B cell (primary cell): Measurements from ENCODE around the gene ABCA13.

Source experiments
- EZH2 ChIP-seq: IDR thresholded peaks from 2 replicates; pipeline ENCODE4 v1.6.1; 2012; ENCODE audit warnings: borderline replicate concordance, low read depth, mild to moderate bottlenecking, moderate library complexity, low read length; ENCODE audit not compliant: insufficient read depth, poor library complexity, severe bottlenecking
- TF ChIP-seq, protein P1 (sequence below): fragments of 200-600 bp; IDR thresholded peaks from one replicate; pipeline ENCODE4 v1.8.0; 2022; ENCODE audit warnings: antibody characterized with exemption, mild to moderate bottlenecking

DNA sequence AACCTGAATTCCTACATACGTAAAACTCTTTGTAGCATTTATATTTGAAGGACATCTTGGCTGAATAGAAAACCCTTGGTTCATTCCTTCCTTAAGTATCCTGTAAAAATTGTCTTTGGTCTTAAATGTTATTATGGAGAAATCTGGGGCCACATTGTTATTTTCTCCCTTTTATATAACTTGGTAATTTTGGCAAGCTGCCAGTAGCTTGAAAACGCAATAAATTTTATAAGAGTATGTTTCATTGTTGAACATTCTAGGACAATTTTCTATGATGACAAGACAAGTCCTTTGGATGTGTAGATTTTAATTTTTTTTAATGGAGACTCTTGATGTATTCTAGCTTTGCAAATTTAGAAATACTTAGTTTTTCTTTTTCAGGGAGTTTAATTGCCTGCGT is 191.9 kb downstream of the ABCA13 start:
- TF ChIP-seq, protein P1, sequence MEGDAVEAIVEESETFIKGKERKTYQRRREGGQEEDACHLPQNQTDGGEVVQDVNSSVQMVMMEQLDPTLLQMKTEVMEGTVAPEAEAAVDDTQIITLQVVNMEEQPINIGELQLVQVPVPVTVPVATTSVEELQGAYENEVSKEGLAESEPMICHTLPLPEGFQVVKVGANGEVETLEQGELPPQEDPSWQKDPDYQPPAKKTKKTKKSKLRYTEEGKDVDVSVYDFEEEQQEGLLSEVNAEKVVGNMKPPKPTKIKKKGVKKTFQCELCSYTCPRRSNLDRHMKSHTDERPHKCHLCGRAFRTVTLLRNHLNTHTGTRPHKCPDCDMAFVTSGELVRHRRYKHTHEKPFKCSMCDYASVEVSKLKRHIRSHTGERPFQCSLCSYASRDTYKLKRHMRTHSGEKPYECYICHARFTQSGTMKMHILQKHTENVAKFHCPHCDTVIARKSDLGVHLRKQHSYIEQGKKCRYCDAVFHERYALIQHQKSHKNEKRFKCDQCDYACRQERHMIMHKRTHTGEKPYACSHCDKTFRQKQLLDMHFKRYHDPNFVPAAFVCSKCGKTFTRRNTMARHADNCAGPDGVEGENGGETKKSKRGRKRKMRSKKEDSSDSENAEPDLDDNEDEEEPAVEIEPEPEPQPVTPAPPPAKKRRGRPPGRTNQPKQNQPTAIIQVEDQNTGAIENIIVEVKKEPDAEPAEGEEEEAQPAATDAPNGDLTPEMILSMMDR = no peak
- TF ChIP-seq EZH2 = no peak
